GM10847 (cell line): ENCODE measurements around the gene NPW.

ENCODE experiments used
- POLR2A ChIP-seq: IDR thresholded peaks from 2 replicates; pipeline ENCODE4 v1.6.1; 2011; ENCODE audit not compliant: insufficient read length; ENCODE audit errors: extremely low read depth

NPW gene

GRCh38 chr16:2019921-2020831, 591 bp downstream of the NPW start:
- no peak for TF ChIP-seq POLR2A

GRCh38 chr16:2022723-2023091, 3.1 kb downstream of the NPW start:
- no peak for TF ChIP-seq POLR2A

- no peak for TF ChIP-seq POLR2A
Observed at GRCh38 chr16:2023092-2024031, 3.8 kb downstream of the NPW start.

- TF ChIP-seq POLR2A: no peak
Observed at GRCh38 chr16:2024032-2024420, 4.4 kb downstream of the NPW start.

GRCh38 chr16:2025251-2025650, 5.7 kb downstream of the NPW start:
- no peak for TF ChIP-seq POLR2A

GRCh38 chr16:2025878-2026460, 6.4 kb downstream of the NPW start:
- no peak for TF ChIP-seq POLR2A

GRCh38 chr16:2026461-2027023, 7.0 kb downstream of the NPW start, which contains the start of gene NHERF2:
NHERF2 (plus strand) TSS chr16:2026902; CDS start chr16:2027006, 104 bp downstream.
- TF ChIP-seq POLR2A: no peak

GRCh38 chr16:2027024-2028010, 7.7 kb downstream of the NPW start:
- TF ChIP-seq POLR2A: no peak

- no peak for TF ChIP-seq POLR2A
Observed at GRCh38 chr16:2028146-2028545, 8.6 kb downstream of the NPW start.

- no peak for TF ChIP-seq POLR2A
Observed at GRCh38 chr16:2028620-2029220, 9.1 kb downstream of the NPW start.

GRCh38 chr16:2029350-2029749, 9.8 kb downstream of the NPW start:
- no peak for TF ChIP-seq POLR2A

GRCh38 chr16:2030036-2030435, 10.5 kb downstream of the NPW start:
- TF ChIP-seq POLR2A: no peak

- no peak for TF ChIP-seq POLR2A
Observed at GRCh38 chr16:2031081-2031577, 11.5 kb downstream of the NPW start.
